MV-4-11 (cell line): ENCODE measurements around the gene LARP1.
"Not testable (repeated sequence)": the region's sequence is repeated elsewhere in the genome, so short reads cannot be mapped to it uniquely, and the experiment has no call there.

Source experiments
- DNase-seq: peaks from one replicate; lab custom pipeline; 2025; lab: John Stamatoyannopoulos, UW

LARP1 gene

GRCh38 chr5:154793599-154794524 is 38.7 kb downstream of the LARP1 start:
- no peak for DNase-seq

- DNase-seq: no peak
Observed at GRCh38 chr5:154794525-154795234, 39.5 kb downstream of the LARP1 start.

- no peak for DNase-seq
Observed at GRCh38 chr5:154795235-154795596, 40.0 kb downstream of the LARP1 start.

DNA sequence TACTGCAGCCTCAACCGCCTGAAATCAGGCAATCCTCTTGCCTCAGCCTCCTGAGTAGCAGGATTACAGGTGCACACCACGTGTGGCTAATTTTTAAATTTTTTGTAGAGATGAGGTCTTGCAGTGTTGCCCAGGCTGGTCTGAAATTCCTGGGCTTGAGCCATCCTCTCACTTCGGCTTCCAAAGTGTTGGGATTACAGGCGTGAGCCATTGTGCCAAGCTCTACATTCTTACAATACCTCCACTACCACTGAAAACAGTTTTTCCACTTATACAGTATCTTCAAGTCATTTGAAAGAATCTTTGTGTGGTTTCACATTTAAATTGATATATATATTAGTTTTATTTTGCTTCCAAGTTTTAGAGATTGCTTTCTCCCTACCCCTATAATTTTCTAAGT is 42.6 kb downstream of the LARP1 start:
- DNase-seq: no peak

DNA sequence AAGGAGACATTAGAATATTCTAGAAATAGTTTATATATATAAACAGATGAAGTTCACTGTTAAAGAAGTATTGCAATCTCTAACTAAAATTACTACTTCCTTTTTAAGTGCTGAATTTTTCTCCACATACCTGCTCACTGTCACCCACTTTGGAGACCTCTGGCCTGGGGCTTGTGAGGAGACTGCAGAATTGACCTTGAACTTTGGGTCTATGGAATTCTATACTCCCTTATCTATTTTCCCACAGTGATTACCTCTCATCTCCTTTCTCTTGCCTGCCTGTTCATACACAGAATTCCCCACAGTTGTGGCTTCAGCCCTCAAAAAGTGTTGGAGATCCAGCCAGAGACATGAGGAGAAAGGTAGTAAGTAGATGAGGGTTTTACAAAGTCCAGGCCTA is 45.4 kb downstream of the LARP1 start:
- DNase-seq: no peak

DNA sequence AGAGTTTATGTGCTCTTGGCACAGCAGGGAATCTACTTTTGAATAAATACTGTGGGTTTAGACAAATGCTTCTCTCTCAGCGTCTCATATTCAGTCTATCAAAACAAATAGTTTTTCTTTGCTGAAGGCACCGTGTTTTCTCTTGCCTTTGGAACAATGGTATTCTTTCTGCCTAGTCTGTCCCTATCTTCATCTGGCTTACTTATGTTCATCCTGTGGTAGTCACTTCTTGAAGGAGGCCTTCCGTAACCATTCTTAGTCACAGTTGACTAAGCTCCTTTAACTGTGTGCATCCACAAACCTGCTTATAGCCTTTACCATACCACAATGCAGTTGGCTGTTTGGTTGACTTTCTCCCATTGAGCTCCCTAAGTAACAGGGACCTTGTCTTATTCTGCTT is 45.9 kb downstream of the LARP1 start:
- no peak for DNase-seq

GRCh38 chr5:154802050-154802449 is 46.9 kb downstream of the LARP1 start:
- DNase-seq: no peak

- no peak for DNase-seq
Observed at GRCh38 chr5:154806176-154806575, 51.0 kb downstream of the LARP1 start.

- DNase-seq: peak; percentile 11
Observed at GRCh38 chr5:154811239-154811638, 56.1 kb downstream of the LARP1 start.

DNA sequence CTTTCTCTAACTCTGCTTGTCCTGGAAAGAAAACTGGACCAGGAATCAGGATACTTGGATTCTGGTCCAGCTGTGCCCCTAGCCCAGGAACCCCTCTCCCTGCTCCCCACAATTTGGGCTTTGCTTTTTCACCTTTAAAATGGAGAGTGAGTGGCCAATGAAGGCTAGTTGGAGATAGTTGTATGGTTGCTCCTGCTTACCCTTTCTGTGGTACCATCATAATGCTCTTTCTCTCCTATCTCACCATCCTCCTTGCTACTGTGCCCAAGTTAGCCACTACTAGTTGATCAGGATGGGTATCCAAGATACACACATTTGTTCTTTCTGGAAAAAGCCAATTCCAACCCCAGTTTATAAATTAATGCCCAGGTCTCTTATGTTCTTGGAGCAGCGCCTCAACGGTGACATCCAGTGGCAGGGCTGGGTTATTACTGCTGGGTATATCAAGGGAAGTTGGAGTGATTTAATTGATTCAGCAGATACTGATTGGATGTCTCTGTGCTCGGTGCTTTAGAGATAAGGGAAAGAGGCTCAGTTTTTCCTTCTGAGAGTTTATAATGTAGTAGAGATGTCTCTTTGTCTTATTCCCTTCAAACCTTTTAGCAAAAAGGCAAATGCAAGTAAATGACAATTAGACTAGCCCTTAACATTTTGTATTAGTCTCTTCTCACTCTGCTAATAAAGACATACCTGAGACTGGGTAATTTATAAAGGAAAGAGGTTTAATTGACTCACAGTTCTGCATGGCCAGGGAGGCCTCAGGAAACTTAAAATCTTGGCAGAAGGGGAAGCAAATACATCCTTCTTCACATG is 56.7 kb downstream of the LARP1 start:
- DNase-seq: peak; percentile 36

GRCh38 chr5:154813158-154813557 is 58.0 kb downstream of the LARP1 start:
- DNase-seq: no peak

DNA sequence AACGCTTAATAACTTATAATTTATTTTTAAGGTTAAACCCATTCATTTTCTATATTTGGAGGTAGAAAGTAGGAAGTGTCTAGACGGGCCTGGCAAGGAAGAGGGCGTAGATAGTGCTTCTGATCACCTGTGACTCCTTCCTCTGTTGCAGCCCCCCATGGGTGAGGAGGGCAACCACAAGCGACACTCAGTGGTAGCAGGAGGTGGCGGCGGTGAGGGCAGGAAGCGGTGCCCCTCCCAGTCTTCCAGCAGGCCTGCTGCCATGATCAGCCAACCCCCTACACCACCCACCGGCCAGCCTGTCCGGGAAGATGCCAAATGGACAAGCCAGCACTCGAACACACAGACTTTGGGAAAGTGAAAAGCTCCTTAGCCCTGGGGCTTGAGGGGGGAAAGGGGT is 58.6 kb downstream of the LARP1 start:
- DNase-seq: no peak

GRCh38 chr5:154815025-154815424 is 59.8 kb downstream of the LARP1 start:
- no peak for DNase-seq

GRCh38 chr5:154815684-154816247 is 60.6 kb downstream of the LARP1 start:
- DNase-seq: no peak

DNA sequence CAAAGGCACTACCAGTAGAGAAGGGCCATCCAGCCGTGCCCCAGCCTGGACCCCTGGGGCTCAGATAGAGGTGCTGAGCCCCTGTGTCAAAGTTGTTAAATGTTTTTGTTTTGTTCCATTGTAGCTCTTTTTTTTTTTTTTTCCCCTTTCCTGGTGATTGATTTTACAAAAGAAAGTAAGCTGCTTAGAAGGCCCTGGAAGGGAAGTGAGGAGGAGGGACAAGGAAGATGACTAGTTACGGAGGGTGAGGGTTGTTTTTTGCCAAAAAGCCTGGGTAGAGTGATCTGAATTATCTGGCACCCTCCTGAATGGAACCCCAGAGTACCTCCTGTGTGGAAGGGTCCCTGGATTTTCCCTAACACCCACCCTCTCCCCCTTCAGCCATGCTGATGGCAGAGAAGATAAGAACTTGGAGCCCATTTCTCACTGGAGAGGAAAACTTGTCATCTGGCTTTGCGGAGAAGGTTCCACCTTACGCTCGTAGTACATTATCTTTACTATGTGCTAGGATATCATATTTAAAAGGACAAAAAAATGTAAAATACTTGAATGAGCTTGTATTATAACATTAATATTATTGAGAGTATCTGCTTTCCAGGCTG is 61.8 kb downstream of the LARP1 start:
- DNase-seq: no peak

DNA sequence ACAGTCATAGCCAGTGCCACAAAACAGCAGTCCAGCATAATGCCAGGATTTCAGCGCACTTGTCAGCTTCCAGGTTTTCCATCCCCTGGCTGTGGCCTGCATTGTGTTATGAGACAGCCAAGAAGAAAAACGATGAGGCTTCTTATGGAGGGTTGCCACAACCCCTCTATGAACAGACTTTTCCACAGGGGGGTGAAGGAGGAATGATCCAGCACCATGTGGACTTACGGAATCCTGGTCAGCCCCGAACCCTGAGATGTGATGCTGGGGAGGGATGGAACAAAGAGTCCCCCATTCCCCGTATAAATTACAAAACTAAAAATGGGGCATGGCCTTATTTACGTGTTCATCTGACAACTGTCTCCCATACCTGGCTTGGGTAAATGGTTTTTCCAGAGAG is 62.6 kb downstream of the LARP1 start:
- no peak for DNase-seq

DNA sequence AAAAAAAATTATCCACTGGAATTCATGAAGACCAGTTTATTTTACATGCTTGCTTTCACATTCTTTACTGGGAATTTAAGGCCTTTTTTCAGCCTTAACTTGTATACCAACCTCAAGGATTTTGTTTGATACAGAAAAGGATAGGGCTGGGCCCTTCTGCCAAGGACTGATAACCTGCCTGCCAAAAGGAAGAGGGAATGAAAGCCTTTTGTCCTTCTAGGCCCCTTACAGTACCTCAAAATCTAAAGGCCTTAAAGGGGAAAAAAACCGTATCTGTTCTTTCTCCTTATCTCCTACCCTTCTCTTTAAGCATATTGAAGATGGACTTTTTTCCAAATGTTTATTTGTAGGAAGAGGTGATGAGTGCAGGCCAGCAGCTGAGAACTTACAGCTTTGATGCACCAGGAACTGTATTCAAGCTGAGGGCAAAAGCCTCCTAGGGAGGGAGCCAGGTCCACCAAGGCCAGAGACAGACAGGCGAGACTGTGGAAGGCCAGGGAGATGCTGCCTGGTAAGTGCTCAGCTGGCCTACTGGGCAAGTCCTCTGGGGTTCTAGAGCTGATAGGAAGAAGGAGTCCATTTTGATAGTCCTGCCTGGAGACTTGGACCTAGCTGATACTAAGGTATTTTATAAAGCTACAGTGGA is 63.4 kb downstream of the LARP1 start:
- DNase-seq: no peak

DNA sequence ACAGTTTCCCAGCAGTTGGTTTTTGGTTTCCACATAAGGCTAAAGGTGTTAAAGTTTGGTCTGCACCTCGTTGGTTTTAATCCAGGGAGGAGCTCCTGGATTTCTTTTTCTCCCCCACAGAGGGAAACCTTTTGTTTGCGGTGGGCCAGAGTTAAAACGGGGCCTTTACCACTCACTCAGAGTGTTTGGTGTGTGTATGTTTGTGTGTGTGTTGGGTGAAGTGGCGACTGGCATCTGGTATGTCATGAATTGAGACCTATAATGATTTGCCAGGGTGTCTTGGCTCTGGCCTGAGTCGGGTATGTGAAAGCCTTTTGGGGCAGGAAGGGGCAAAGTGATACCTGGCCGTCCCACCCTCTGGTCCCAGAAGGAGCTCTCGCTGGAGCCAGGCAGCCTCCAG is 64.4 kb downstream of the LARP1 start:
- no peak for DNase-seq

GRCh38 chr5:154820383-154820782 is 65.2 kb downstream of the LARP1 start:
- DNase-seq: no peak

DNA sequence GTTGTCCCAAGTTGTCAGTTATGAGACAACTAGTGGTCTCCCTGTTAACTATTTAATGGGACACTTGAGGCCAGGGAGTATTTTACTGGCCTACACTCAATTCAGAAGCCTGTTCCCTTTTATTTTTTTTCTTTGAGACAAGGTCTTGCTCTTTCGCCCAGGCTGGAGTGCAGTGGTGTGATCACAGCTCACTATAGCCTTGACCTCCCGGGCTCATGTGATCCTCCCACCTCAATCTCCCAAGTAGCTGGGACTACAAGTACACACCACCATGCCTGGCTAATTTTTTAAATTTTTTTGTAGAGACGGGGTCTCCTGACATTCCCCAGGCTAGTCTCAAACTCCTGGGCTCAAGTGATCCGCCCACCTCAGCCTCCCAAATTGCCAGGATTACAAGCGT is 67.7 kb downstream of the LARP1 start:
- not testable (repeated sequence) for DNase-seq

GRCh38 chr5:154823605-154824004 is 68.4 kb downstream of the LARP1 start:
- no peak for DNase-seq
